GM18951 (cell line): Measurements from ENCODE around the gene IGSF9.

Experiments used
- POLR2A ChIP-seq: IDR thresholded peaks from 4 replicates; pipeline ENCODE4 v1.6.1; 2011; ENCODE audit warnings: mild to moderate bottlenecking; ENCODE audit not compliant: insufficient read length, insufficient read depth; ENCODE audit errors: extremely low read depth
- in situ Hi-C: fragments of 300-500 bp; cut with MboI; formaldehyde crosslinking; loops from one replicate; pipeline ENCODE4 v1.12.0; 2022; ENCODE audit warnings: low sequenced_read_pairs, mixed read lengths, inconsistent platforms; ENCODE audit not compliant: unreplicated experiment

Gene IGSF9

GRCh38 chr1:159919236-159919865 lies 26.1 kb downstream of the IGSF9 start:
- in situ Hi-C loops: no loop called here
- TF ChIP-seq POLR2A: no peak

GRCh38 chr1:159918352-159919200 lies 26.8 kb downstream of the IGSF9 start:
- no peak for TF ChIP-seq POLR2A
- in situ Hi-C loops: no loop called here

- TF ChIP-seq POLR2A: no peak
- in situ Hi-C loops: no loop called here
Observed at GRCh38 chr1:159917533-159918351, 27.7 kb downstream of the IGSF9 start.

GRCh38 chr1:159916242-159917051 lies 29.0 kb downstream of the IGSF9 start:
- in situ Hi-C loops: no loop called here

GRCh38 chr1:159915571-159916241 lies 29.7 kb downstream of the IGSF9 start:
- in situ Hi-C loops: no loop called here
- TF ChIP-seq POLR2A: no peak

More at GRCh38 chr1:159916242-159917051, 29.0 kb downstream of the IGSF9 start:
- no peak for TF ChIP-seq POLR2A

GRCh38 chr1:159914252-159915018 lies 31.0 kb downstream of the IGSF9 start:
- in situ Hi-C loops: no loop called here
- no peak for TF ChIP-seq POLR2A

- in situ Hi-C loops: no loop called here
- TF ChIP-seq POLR2A: no peak
Observed at GRCh38 chr1:159913451-159914192, 31.8 kb downstream of the IGSF9 start.

GRCh38 chr1:159911326-159912070 lies 33.9 kb downstream of the IGSF9 start:
- in situ Hi-C loops: no loop called here
- no peak for TF ChIP-seq POLR2A

GRCh38 chr1:159908031-159908940 lies 37.1 kb downstream of the IGSF9 start:
- TF ChIP-seq POLR2A: no peak
- in situ Hi-C loops: no loop called here
